K562 (cell line): ENCODE data around the gene DCAF7. TPM values are rescaled to one million over a fixed set of nuclear protein-coding genes. Genes with fewer than 3 reads are reported as not detected.

ENCODE experiments used
- BCLAF1 ChIP-seq, 2 experiments: fragments of 450-650 bp in 1 of 2; IDR thresholded peaks; 2 replicates each; pipeline ENCODE4 v1.6.1; 2011 to 2017; ENCODE audit warnings: low read depth in 2 of 2, antibody characterized with exemption in 1 of 2, borderline replicate concordance in 1 of 2, low read length in 1 of 2, mild to moderate bottlenecking in 1 of 2, mixed read lengths in 1 of 2; ENCODE audit not compliant: control insufficient read depth in 1 of 2
- CBFA2T3 ChIP-seq: fragments of 450-650 bp; IDR thresholded peaks from 2 replicates; pipeline ENCODE4 v1.6.1; 2017
- CHAMP1 ChIP-seq: fragments of 450-650 bp; IDR thresholded peaks from 2 replicates; pipeline ENCODE4 v1.6.1; 2016; ENCODE audit warnings: mild to moderate bottlenecking
- CREM ChIP-seq: IDR thresholded peaks from 2 replicates; pipeline ENCODE4 v1.6.1; 2014; ENCODE audit warnings: antibody characterized with exemption, low read depth
- ETS1 ChIP-seq: conservative IDR thresholded peaks from 2 replicates; pipeline ENCODE4 v1.6.1; 2011; ENCODE audit warnings: low read depth, mild to moderate bottlenecking, low read length; ENCODE audit not compliant: control insufficient read depth
- FIP1L1 ChIP-seq: fragments of 200-400 bp; formaldehyde crosslinking; IDR thresholded peaks from 2 replicates; pipeline ENCODE4 v1.6.1; 2018; ENCODE audit warnings: mild to moderate bottlenecking, low read depth, low read length; ENCODE audit not compliant: poor library complexity, severe bottlenecking
- HDGF ChIP-seq: fragments of 450-650 bp; IDR thresholded peaks from 2 replicates; pipeline ENCODE4 v1.6.1; 2016
- HNRNPUL1 ChIP-seq: fragments of 200-400 bp; formaldehyde crosslinking; IDR thresholded peaks from 2 replicates; pipeline ENCODE4 v1.6.1; 2017; ENCODE audit warnings: low read length
- PATZ1 ChIP-seq: fragments of 250-450 bp; sonication (Bioruptor Pico); IDR thresholded peaks from 2 replicates; pipeline ENCODE4 v1.5.0; 2020; ENCODE audit warnings: mild to moderate bottlenecking, borderline replicate concordance
- POLR3G ChIP-seq: IDR thresholded peaks from 2 replicates; pipeline ENCODE4 v1.6.1; 2011; ENCODE audit not compliant: insufficient read length, insufficient replicate concordance; ENCODE audit errors: extremely low read depth
- RB1 ChIP-seq: fragments of 450-650 bp; IDR thresholded peaks from 2 replicates; pipeline ENCODE4 v1.6.1; 2017; ENCODE audit warnings: low read depth, mild to moderate bottlenecking
- RNF219 ChIP-seq: fragments of 250-450 bp; sonication (Bioruptor Pico); IDR thresholded peaks from 2 replicates; pipeline ENCODE4 v1.5.0; 2022; ENCODE audit warnings: mild to moderate bottlenecking
- SMARCA5 ChIP-seq: fragments of 450-650 bp; IDR thresholded peaks from 2 replicates; pipeline ENCODE4 v1.6.1; 2016
- STAT5B ChIP-seq: fragments of 250-450 bp; sonication (Bioruptor Pico); IDR thresholded peaks from 2 replicates; pipeline ENCODE4 v1.8.0; 2021; ENCODE audit warnings: mild to moderate bottlenecking, inconsistent platforms
- ZNF347 ChIP-seq: fragments of 450-650 bp; formaldehyde crosslinking; IDR thresholded peaks from 2 replicates; pipeline ENCODE4 v1.4.0; 2020; ENCODE audit warnings: low read depth, mild to moderate bottlenecking, moderate library complexity
- polyA plus RNA-seq, 8 experiments: library from polyadenylated mRNA; depleted of rRNA in 4 of 8; stranded (reverse) in 5 of 8; unstranded in 3 of 8; fragments of >200 nt; fragmentation: Nextera tagmentation in 2 of 8; fragmentation: Illumina TruSeq in 1 of 8; extraction: Ambion mirVana in 2 of 8; extraction: Trizol in 1 of 8; gene quantifications; 2 replicates each; pipeline versions ENCODE4 v1.2.1 to v1.2.3, GENCODE V29; 2011 to 2014; ENCODE audit warnings: inconsistent platforms in 1 of 8, missing spikeins in 1 of 8
- total RNA-seq, 7 experiments: library from RNA; depleted of rRNA in 6 of 7; stranded (reverse); fragments of >200 nt in 6 of 7; fragmentation: Illumina TruSeq in 2 of 7; extraction: Trizol in 2 of 7; gene quantifications; 2 replicates each; pipeline versions ENCODE4 v1.2.1 to v1.2.3, GENCODE V29; 2011 to 2021; ENCODE audit warnings: low replicate concordance in 1 of 7

The DCAF7 gene
- total and polyA plus RNA-seq, 9 of the 15 experiments (the other 6 are each of a cell fraction or from before 2014, with no cell fraction given), result 30.8 to 123 (median 40.2) TPM

GRCh38 chr17:63600569-63601438, 50.5 kb downstream of the DCAF7 start, which contains the start of gene TACO1 (continued):
- TF ChIP-seq RNF219 (CRISPR knock-in tag) (no peak), ZNF347 (CRISPR knock-in tag) (no peak), CREM (peak; percentile 84), CHAMP1 (peak; percentile 90), RB1 (peak; percentile 93), ETS1 (peak; percentile 87), POLR3G (no peak), SMARCA5 (no peak), FIP1L1 (peak; percentile 90), HDGF (no peak), STAT5B (CRISPR knock-in tag) (no peak), BCLAF1 (IDR thresholded peaks at IDR 0.05; ENCODE audit: borderline replicate concordance in 1 of 2, control insufficient read depth in 1 of 2, low read depth in 2 of 2, low read length in 1 of 2) (peak in 1 of 2 experiments; percentile 97; a peak in 2 of 4 replicates), CBFA2T3 (no peak), PATZ1 (no peak), HNRNPUL1 (no peak)
